ENCODE results near the gene ANKS1A. TPM values are rescaled to one million over a fixed set of nuclear protein-coding genes. Genes with fewer than 3 reads are reported as not detected.
"Not testable (repeated sequence)": the region's sequence is repeated elsewhere in the genome, so short reads cannot be mapped to it uniquely, and the experiment has no call there.

ANKS1A gene
- polyA plus RNA-seq, 1 experiment, result 5.1 TPM

- ChIA-PET CTCF (interaction anchor here (0.6 to 3.7 kb wide), 4 partner anchors 9 to 248 kb away, joined by 3 to 23 read pairs (median 13); no protein-coding TSS in a partner anchor), POLR2A (no interaction called here)
- no peak overlapping the region for H3K4me3 ChIP-seq (ENCODE audit: low read depth, low read length)
- H3K9me3 ChIP-seq (ENCODE audit: control insufficient read depth, insufficient read depth, low read length), result no peaks in the 10 kb centered on the region
- H3K27me3 ChIP-seq (ENCODE audit: control insufficient read depth, insufficient read depth, low read length), result no peaks in the 10 kb centered on the region
- TF ChIP-seq CTCF (IDR thresholded peaks at IDR 0.05; ENCODE audit: low read depth, low read length), result no peak
- no peak for DNase-seq (ENCODE audit: low read depth, low spot score)
- H3K27ac ChIP-seq (ENCODE audit: low read depth, low read length), result no peak overlapping the region
These were observed 104.2 kb downstream of the ANKS1A start for GRCh38 chr6:34993213-34993612.

- H3K4me3 ChIP-seq (ENCODE audit: low read depth, low read length), result no peak overlapping the region
- no peak overlapping the region for H3K27ac ChIP-seq (ENCODE audit: low read depth, low read length)
- ChIA-PET CTCF (no interaction called here), POLR2A (no interaction called here)
- no peaks in the 10 kb centered on the region for H3K9me3 ChIP-seq (ENCODE audit: control insufficient read depth, insufficient read depth, low read length)
- no peak for TF ChIP-seq CTCF (IDR thresholded peaks at IDR 0.05; ENCODE audit: low read depth, low read length)
- no peak for DNase-seq (ENCODE audit: low read depth, low spot score)
- no peaks in the 10 kb centered on the region for H3K27me3 ChIP-seq (ENCODE audit: control insufficient read depth, insufficient read depth, low read length)
These were observed 105.6 kb downstream of the ANKS1A start for GRCh38 chr6:34994693-34995092.

- DNase-seq (ENCODE audit: low read depth, low spot score); H3K9me3 ChIP-seq (ENCODE audit: control insufficient read depth, insufficient read depth, low read length); CTCF ChIA-PET; H3K27ac ChIP-seq (ENCODE audit: low read depth, low read length); H3K4me3 ChIP-seq (ENCODE audit: low read depth, low read length); H3K27me3 ChIP-seq (ENCODE audit: control insufficient read depth, insufficient read depth, low read length); POLR2A ChIA-PET: not testable (repeated sequence)
These were observed 109.4 kb downstream of the ANKS1A start for GRCh38 chr6:34998417-34998816.

- H3K4me3 ChIP-seq (ENCODE audit: low read depth, low read length); H3K27me3 ChIP-seq (ENCODE audit: control insufficient read depth, insufficient read depth, low read length); H3K27ac ChIP-seq (ENCODE audit: low read depth, low read length); H3K9me3 ChIP-seq (ENCODE audit: control insufficient read depth, insufficient read depth, low read length); CTCF ChIA-PET; DNase-seq (ENCODE audit: low read depth, low spot score); POLR2A ChIA-PET: not testable (repeated sequence)
These were observed 110.1 kb downstream of the ANKS1A start for GRCh38 chr6:34999153-34999552.

GRCh38 chr6:34999962-35000361 is 110.9 kb downstream of the ANKS1A start:
- DNase-seq (ENCODE audit: low read depth, low spot score); H3K27me3 ChIP-seq (ENCODE audit: control insufficient read depth, insufficient read depth, low read length); POLR2A ChIA-PET; H3K27ac ChIP-seq (ENCODE audit: low read depth, low read length); H3K4me3 ChIP-seq (ENCODE audit: low read depth, low read length); H3K9me3 ChIP-seq (ENCODE audit: control insufficient read depth, insufficient read depth, low read length): not testable (repeated sequence)
- CTCF ChIA-PET, result interaction anchor here (0.6 to 2.9 kb wide), 2 partner anchors 12 to 13 kb away, joined by 3 to 9 read pairs; no protein-coding TSS in a partner anchor

GRCh38 chr6:35001349-35001748 is 112.3 kb downstream of the ANKS1A start:
- H3K9me3 ChIP-seq (ENCODE audit: control insufficient read depth, insufficient read depth, low read length); POLR2A ChIA-PET; H3K27me3 ChIP-seq (ENCODE audit: control insufficient read depth, insufficient read depth, low read length); DNase-seq (ENCODE audit: low read depth, low spot score); H3K27ac ChIP-seq (ENCODE audit: low read depth, low read length); H3K4me3 ChIP-seq (ENCODE audit: low read depth, low read length): not testable (repeated sequence)
- CTCF ChIA-PET, result interaction anchor here (2.9 kb wide), 1 partner anchor 14 kb away, joined by 9 read pairs; no protein-coding TSS in a partner anchor

- CTCF ChIA-PET; POLR2A ChIA-PET; H3K27me3 ChIP-seq (ENCODE audit: control insufficient read depth, insufficient read depth, low read length); H3K9me3 ChIP-seq (ENCODE audit: control insufficient read depth, insufficient read depth, low read length); H3K27ac ChIP-seq (ENCODE audit: low read depth, low read length); DNase-seq (ENCODE audit: low read depth, low spot score); H3K4me3 ChIP-seq (ENCODE audit: low read depth, low read length): not testable (repeated sequence)
These were observed 115.0 kb downstream of the ANKS1A start for GRCh38 chr6:35003886-35004530.

All from AG04450 (cell line).